Measurements from ENCODE around the gene UBE2J2.

UBE2J2 gene

GRCh38 chr1:1282998-1283397 is 9.3 kb upstream of the UBE2J2 start:
- in situ Hi-C loops (cut with HindIII; ENCODE audit: low sequenced_read_pairs) = no loop called here

GRCh38 chr1:1281533-1282321 is 8.1 kb upstream of the UBE2J2 start:
- in situ Hi-C loops (cut with HindIII; ENCODE audit: low sequenced_read_pairs) = no loop called here

- in situ Hi-C loops (cut with HindIII; ENCODE audit: low sequenced_read_pairs) = no loop called here
Measured at GRCh38 chr1:1280782-1281481, 7.3 kb upstream of the UBE2J2 start.

- in situ Hi-C loops (cut with HindIII; ENCODE audit: low sequenced_read_pairs) = no loop called here
Measured at GRCh38 chr1:1279028-1279427, 5.4 kb upstream of the UBE2J2 start.

- in situ Hi-C loops (cut with HindIII; ENCODE audit: low sequenced_read_pairs) = no loop called here
Measured at GRCh38 chr1:1278620-1279019, 5.0 kb upstream of the UBE2J2 start.

GRCh38 chr1:1275836-1276235 is 2.2 kb upstream of the UBE2J2 start:
- in situ Hi-C loops (cut with HindIII; ENCODE audit: low sequenced_read_pairs) = no loop called here

GRCh38 chr1:1274931-1275431 is 1.3 kb upstream of the UBE2J2 start:
- in situ Hi-C loops (cut with HindIII; ENCODE audit: low sequenced_read_pairs) = no loop called here

GRCh38 chr1:1274299-1274930 is 761 bp upstream of the UBE2J2 start:
- in situ Hi-C loops (cut with HindIII; ENCODE audit: low sequenced_read_pairs) = no loop called here

- in situ Hi-C loops (cut with HindIII; ENCODE audit: low sequenced_read_pairs) = no loop called here
Measured at GRCh38 chr1:1273209-1273511, 494 bp downstream of the UBE2J2 start.

GRCh38 chr1:1272341-1273208 is 1.1 kb downstream of the UBE2J2 start:
- in situ Hi-C loops (cut with HindIII; ENCODE audit: low sequenced_read_pairs) = no loop called here

GRCh38 chr1:1270813-1271212 is 2.8 kb downstream of the UBE2J2 start:
- in situ Hi-C loops (cut with HindIII; ENCODE audit: low sequenced_read_pairs) = no loop called here

GRCh38 chr1:1268284-1268682 is 5.4 kb downstream of the UBE2J2 start:
- in situ Hi-C loops (cut with HindIII; ENCODE audit: low sequenced_read_pairs) = no loop called here

GRCh38 chr1:1267488-1268283 is 6.0 kb downstream of the UBE2J2 start:
- in situ Hi-C loops (cut with HindIII; ENCODE audit: low sequenced_read_pairs) = no loop called here

- in situ Hi-C loops (cut with HindIII; ENCODE audit: low sequenced_read_pairs) = no loop called here
Measured at GRCh38 chr1:1264868-1265272, 8.8 kb downstream of the UBE2J2 start.

GRCh38 chr1:1264026-1264425 is 9.6 kb downstream of the UBE2J2 start:
- in situ Hi-C loops (cut with HindIII; ENCODE audit: low sequenced_read_pairs) = no loop called here

GRCh38 chr1:1262758-1263157 is 10.9 kb downstream of the UBE2J2 start:
- in situ Hi-C loops (cut with HindIII; ENCODE audit: low sequenced_read_pairs) = no loop called here

GRCh38 chr1:1262071-1262470 is 11.6 kb downstream of the UBE2J2 start:
- in situ Hi-C loops (cut with HindIII; ENCODE audit: low sequenced_read_pairs) = no loop called here

- in situ Hi-C loops (cut with HindIII; ENCODE audit: low sequenced_read_pairs) = no loop called here
Measured at GRCh38 chr1:1260843-1261560, 12.7 kb downstream of the UBE2J2 start.

- in situ Hi-C loops (cut with HindIII; ENCODE audit: low sequenced_read_pairs) = no loop called here
Measured at GRCh38 chr1:1259951-1260600, 13.6 kb downstream of the UBE2J2 start.
